Glutamatergic neuron (in vitro differentiated cells): ENCODE measurements around the gene COL6A3. TPM values are rescaled to one million over a fixed set of nuclear protein-coding genes. Genes with fewer than 3 reads are reported as not detected.

Source experiments
- DNase-seq: peaks from one replicate; pipeline ENCODE4 v3.0.0; 2022
- H3K27ac Mint-ChIP-seq: one replicate; pipeline ENCODE4 v1.8.0; 2020; ENCODE audit warnings: mild to moderate bottlenecking, mixed read lengths, inconsistent platforms; ENCODE audit not compliant: unreplicated experiment
- H3K27me3 Mint-ChIP-seq: one replicate; pipeline ENCODE4 v1.8.0; 2020; ENCODE audit warnings: mild to moderate bottlenecking, moderate library complexity, mixed read lengths, inconsistent platforms; ENCODE audit not compliant: unreplicated experiment
- H3K36me3 Mint-ChIP-seq: one replicate; pipeline ENCODE4 v1.8.0; 2020; ENCODE audit warnings: mild to moderate bottlenecking, mixed read lengths, inconsistent platforms; ENCODE audit not compliant: unreplicated experiment
- H3K4me1 Mint-ChIP-seq: one replicate; pipeline ENCODE4 v1.8.0; 2020; ENCODE audit warnings: mild to moderate bottlenecking, low read depth, mixed read lengths, inconsistent platforms; ENCODE audit not compliant: unreplicated experiment
- H3K4me3 Mint-ChIP-seq: one replicate; pipeline ENCODE4 v1.8.0; 2020; ENCODE audit warnings: mild to moderate bottlenecking, mixed read lengths, inconsistent platforms; ENCODE audit not compliant: unreplicated experiment
- H3K9me3 Mint-ChIP-seq: one replicate; pipeline ENCODE4 v1.8.0; 2020; ENCODE audit warnings: mild to moderate bottlenecking, moderate library complexity, mixed read lengths, inconsistent platforms; ENCODE audit not compliant: unreplicated experiment
- CTCF ChIP-seq: fragments of 200-600 bp; sonication (generic); IDR thresholded peaks from one replicate; pipeline ENCODE4 v1.5.0; 2021; ENCODE audit not compliant: partially characterized antibody, unreplicated experiment
- total RNA-seq: library from RNA; stranded (reverse); fragmentation: NEBNext Ultra II Directional; extraction: Animal tissue kit (Norgen Biotek cat#: 25700); gene quantifications from one replicate; pipeline ENCODE4 v1.2.1, GENCODE V29; 2021; ENCODE audit not compliant: unreplicated experiment

COL6A3 gene
- total RNA-seq, 1 donor from 2014 or later: 0.07 TPM

- no peaks in the 10 kb centered on the region for H3K9me3 Mint-ChIP-seq
- H3K36me3 Mint-ChIP-seq: no peaks in the 10 kb centered on the region
- no peaks in the 10 kb centered on the region for H3K4me1 Mint-ChIP-seq
- DNase-seq: no peak
- H3K27me3 Mint-ChIP-seq: no peaks in the 10 kb centered on the region
- H3K27ac Mint-ChIP-seq: no peak overlapping the region
- no peak for TF ChIP-seq CTCF
- no peak overlapping the region for H3K4me3 Mint-ChIP-seq
These were observed 23.7 kb downstream of the COL6A3 start for GRCh38 chr2:237390235-237390634.

- no peaks in the 10 kb centered on the region for H3K4me1 Mint-ChIP-seq
- no peak overlapping the region for H3K4me3 Mint-ChIP-seq
- no peaks in the 10 kb centered on the region for H3K36me3 Mint-ChIP-seq
- no peak overlapping the region for H3K27ac Mint-ChIP-seq
- no peaks in the 10 kb centered on the region for H3K9me3 Mint-ChIP-seq
- DNase-seq: no peak
- H3K27me3 Mint-ChIP-seq: no peaks in the 10 kb centered on the region
- TF ChIP-seq CTCF: no peak
These were observed 24.1 kb downstream of the COL6A3 start for GRCh38 chr2:237389831-237390230.

GRCh38 chr2:237388036-237388435 lies 25.9 kb downstream of the COL6A3 start:
- H3K9me3 Mint-ChIP-seq: no peaks in the 10 kb centered on the region
- DNase-seq: no peak
- TF ChIP-seq CTCF: no peak
- H3K36me3 Mint-ChIP-seq: no peaks in the 10 kb centered on the region
- H3K27me3 Mint-ChIP-seq: no peaks in the 10 kb centered on the region
- no peak overlapping the region for H3K4me3 Mint-ChIP-seq
- H3K4me1 Mint-ChIP-seq: no peaks in the 10 kb centered on the region
- no peak overlapping the region for H3K27ac Mint-ChIP-seq

GRCh38 chr2:237384672-237385020 lies 29.3 kb downstream of the COL6A3 start:
- H3K4me1 Mint-ChIP-seq: no peaks in the 10 kb centered on the region
- no peak for DNase-seq

DNA sequence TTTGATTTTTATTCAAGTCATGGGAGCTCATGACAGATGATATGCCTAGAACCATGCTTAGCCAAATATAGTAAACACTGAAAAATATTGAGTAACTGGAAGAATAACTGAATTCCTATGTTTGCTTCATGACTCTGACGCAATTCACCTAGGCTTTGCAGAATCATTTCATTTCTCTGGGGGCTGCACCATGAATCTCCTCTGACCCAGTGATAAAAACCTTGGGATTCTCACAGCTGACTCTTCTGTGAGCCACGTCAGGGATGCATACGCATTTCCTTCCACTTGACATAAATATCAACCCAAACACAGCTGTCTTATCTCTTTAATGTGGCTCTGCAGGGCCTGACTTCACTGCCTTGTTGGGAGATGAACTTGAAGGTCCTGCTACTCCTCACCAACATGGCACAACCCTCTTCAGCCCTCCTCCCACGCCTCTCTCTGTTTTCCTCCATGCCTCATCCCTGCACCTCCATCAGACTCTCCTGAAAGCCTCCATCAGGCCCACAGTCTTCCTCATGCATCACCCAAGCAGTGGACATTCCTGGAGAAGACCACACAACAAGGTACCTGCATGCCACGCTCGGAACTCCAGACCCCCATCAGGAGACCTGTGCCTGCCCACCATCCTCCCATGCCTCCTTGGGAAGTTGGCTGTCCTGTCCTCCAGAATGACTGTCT lies 29.8 kb downstream of the COL6A3 start:
- Mint-ChIP-seq H3K4me1 (no peaks in the 10 kb centered on the region), H3K27ac (no peak overlapping the region), H3K27me3 (no peaks in the 10 kb centered on the region), H3K36me3 (no peaks in the 10 kb centered on the region), H3K9me3 (no peaks in the 10 kb centered on the region), H3K4me3 (no peak overlapping the region)
- no peak for TF ChIP-seq CTCF
- DNase-seq: no peak

More at GRCh38 chr2:237384672-237385020, 29.3 kb downstream of the COL6A3 start:
- Mint-ChIP-seq H3K4me3 (no peak overlapping the region), H3K27ac (no peak overlapping the region), H3K9me3 (no peaks in the 10 kb centered on the region), H3K36me3 (no peaks in the 10 kb centered on the region), H3K27me3 (no peaks in the 10 kb centered on the region)
- TF ChIP-seq CTCF: no peak
